Left forelimb (tissue), 1 donor: Measurements from ENCODE around the gene MYO10.
"Not testable (repeated sequence)": the region's sequence is repeated elsewhere in the genome, so short reads cannot be mapped to it uniquely, and the experiment has no call there.

ENCODE experiments used
- DNase-seq: peaks from one replicate; pipeline ENCODE4 v3.0.0-alpha.2; 2018; ENCODE audit warnings: low spot score

Gene MYO10

GRCh38 chr5:16781828-16782626 lies 154.1 kb downstream of the MYO10 start:
- DNase-seq, result no peak

GRCh38 chr5:16780325-16780724 lies 155.8 kb downstream of the MYO10 start:
- no peak for DNase-seq

GRCh38 chr5:16777432-16777831 lies 158.7 kb downstream of the MYO10 start:
- no peak for DNase-seq

- no peak for DNase-seq
Measured at GRCh38 chr5:16776611-16777251, 159.4 kb downstream of the MYO10 start.

GRCh38 chr5:16774806-16775205 lies 161.3 kb downstream of the MYO10 start:
- DNase-seq, result no peak

- no peak for DNase-seq
Measured at GRCh38 chr5:16773991-16774390, 162.1 kb downstream of the MYO10 start.

GRCh38 chr5:16772556-16772955 lies 163.5 kb downstream of the MYO10 start:
- DNase-seq, result no peak

GRCh38 chr5:16768184-16768583 lies 167.9 kb downstream of the MYO10 start:
- no peak for DNase-seq

- DNase-seq, result no peak
Measured at GRCh38 chr5:16763211-16763610, 172.9 kb downstream of the MYO10 start.

GRCh38 chr5:16759147-16759773 lies 176.8 kb downstream of the MYO10 start:
- DNase-seq, result no peak

GRCh38 chr5:16757989-16758501 lies 178.0 kb downstream of the MYO10 start:
- DNase-seq, result no peak

- not testable (repeated sequence) for DNase-seq
Measured at GRCh38 chr5:16757577-16757976, 178.5 kb downstream of the MYO10 start.

- DNase-seq, result no peak
Measured at GRCh38 chr5:16757146-16757545, 178.9 kb downstream of the MYO10 start.

- no peak for DNase-seq
Measured at GRCh38 chr5:16756692-16757091, 179.4 kb downstream of the MYO10 start.

- no peak for DNase-seq
Measured at GRCh38 chr5:16755641-16756040, 180.4 kb downstream of the MYO10 start.

GRCh38 chr5:16754601-16755000 lies 181.5 kb downstream of the MYO10 start:
- no peak for DNase-seq

GRCh38 chr5:16754086-16754485 lies 182.0 kb downstream of the MYO10 start:
- no peak for DNase-seq

- DNase-seq, result no peak
Measured at GRCh38 chr5:16750445-16750844, 185.6 kb downstream of the MYO10 start.

GRCh38 chr5:16749626-16750025 lies 186.5 kb downstream of the MYO10 start:
- DNase-seq, result no peak

- no peak for DNase-seq
Measured at GRCh38 chr5:16744164-16744880, 191.8 kb downstream of the MYO10 start.

GRCh38 chr5:16742938-16743337 lies 193.2 kb downstream of the MYO10 start:
- DNase-seq, result no peak

GRCh38 chr5:16740811-16741392 lies 195.2 kb downstream of the MYO10 start:
- DNase-seq, result no peak
